H9 (cell line): ENCODE results near the gene ZNF134. TPM values are rescaled to one million over a fixed set of nuclear protein-coding genes. Genes with fewer than 3 reads are reported as not detected.

Experiments used
- DNase-seq: peaks from one replicate; pipeline ENCODE4 v3.0.0-alpha.2; 2017
- H2AFZ ChIP-seq: one replicate; pipeline ENCODE4 v1.6.1; 2013; ENCODE audit warnings: mild to moderate bottlenecking, low read length, control low read depth, moderate library complexity
- H2AK5ac ChIP-seq: 2 replicates; pipeline ENCODE4 v1.6.1; 2013; ENCODE audit warnings: low read length, control low read depth, mixed read lengths; ENCODE audit not compliant: insufficient read length
- H2BK120ac ChIP-seq: one replicate; pipeline ENCODE4 v1.6.1; 2013; ENCODE audit warnings: low read depth, mild to moderate bottlenecking, low read length, control low read depth, inconsistent platforms; ENCODE audit not compliant: poor library complexity, severe bottlenecking
- H2BK12ac ChIP-seq: 2 replicates; pipeline ENCODE4 v1.6.1; 2013; ENCODE audit warnings: low read length, control low read depth, mixed read lengths, low read depth; ENCODE audit not compliant: insufficient read length
- H2BK15ac ChIP-seq: 2 replicates; pipeline ENCODE4 v1.6.1; 2013; ENCODE audit warnings: low read depth, low read length, control low read depth
- H2BK20ac ChIP-seq: one replicate; pipeline ENCODE4 v1.6.1; 2013; ENCODE audit warnings: low read depth, mild to moderate bottlenecking, low read length, control low read depth, inconsistent platforms; ENCODE audit not compliant: poor library complexity, severe bottlenecking
- H2BK5ac ChIP-seq: 2 replicates; pipeline ENCODE4 v1.6.1; 2013; ENCODE audit warnings: low read length, control low read depth, mixed read lengths; ENCODE audit not compliant: insufficient read length
- H3K14ac ChIP-seq: 2 replicates; pipeline ENCODE4 v1.6.1; 2013; ENCODE audit warnings: low read length, control low read depth; ENCODE audit not compliant: insufficient read depth
- H3K18ac ChIP-seq: 2 replicates; pipeline ENCODE4 v1.6.1; 2013; ENCODE audit warnings: low read depth, mild to moderate bottlenecking, mixed read lengths, low read length, control low read depth; ENCODE audit not compliant: insufficient read length
- H3K23ac ChIP-seq: 2 replicates; pipeline ENCODE4 v1.6.1; 2013; ENCODE audit warnings: low read length, control low read depth, mixed read lengths, low read depth; ENCODE audit not compliant: insufficient read length
- H3K23me2 ChIP-seq: 2 replicates; pipeline ENCODE4 v1.6.1; 2013; ENCODE audit warnings: low read depth, mild to moderate bottlenecking, mixed read lengths, low read length, control low read depth; ENCODE audit not compliant: insufficient read length, poor library complexity, severe bottlenecking
- H3K27ac ChIP-seq: 2 replicates; pipeline ENCODE4 v1.5.1; 2013; ENCODE audit warnings: low read length, control low read depth, mixed read lengths, low read depth; ENCODE audit not compliant: insufficient read length
- H3K27me3 ChIP-seq: 2 replicates; pipeline ENCODE4 v1.6.1; 2013; ENCODE audit warnings: low read length, control low read depth, inconsistent platforms; ENCODE audit not compliant: insufficient read depth
- H3K4ac ChIP-seq: 2 replicates; pipeline ENCODE4 v1.6.1; 2013; ENCODE audit warnings: low read depth, mild to moderate bottlenecking, control low read depth, inconsistent platforms, low read length, moderate library complexity
- H3K4me1 ChIP-seq: 2 replicates; pipeline ENCODE4 v1.6.1; 2013; ENCODE audit warnings: low read length, control low read depth, inconsistent platforms; ENCODE audit not compliant: insufficient read depth
- H3K4me2 ChIP-seq: 2 replicates; pipeline ENCODE4 v1.6.1; 2013; ENCODE audit warnings: low read length, control low read depth, mixed read lengths; ENCODE audit not compliant: insufficient read length, insufficient read depth
- H3K56ac ChIP-seq: 2 replicates; pipeline ENCODE4 v1.6.1; 2013; ENCODE audit warnings: low read depth, mild to moderate bottlenecking, mixed read lengths, low read length, control low read depth; ENCODE audit not compliant: insufficient read length
- H3K79me1 ChIP-seq: 2 replicates; pipeline ENCODE4 v1.6.1; 2013; ENCODE audit warnings: low read depth, mild to moderate bottlenecking, moderate library complexity, low read length, control low read depth, inconsistent platforms; ENCODE audit not compliant: insufficient read depth, poor library complexity, severe bottlenecking
- H3K79me2 ChIP-seq: 2 replicates; pipeline ENCODE4 v1.6.1; 2013; ENCODE audit warnings: low read length, control low read depth, inconsistent platforms; ENCODE audit not compliant: insufficient read depth
- H3K9ac ChIP-seq: 2 replicates; pipeline ENCODE4 v1.6.1; 2013; ENCODE audit warnings: low read length, control low read depth, mixed read lengths; ENCODE audit not compliant: insufficient read length; ENCODE audit errors: extremely low read depth
- H3K9me3 ChIP-seq: one replicate; pipeline ENCODE4 v1.6.1; 2013; ENCODE audit warnings: low read depth, low read length, inconsistent platforms; ENCODE audit not compliant: control insufficient read depth
- H3T11ph ChIP-seq: one replicate; pipeline ENCODE4 v1.6.1; 2013; ENCODE audit warnings: mild to moderate bottlenecking, low read length, control low read depth, inconsistent platforms
- H4K20me1 ChIP-seq: one replicate; pipeline ENCODE4 v1.6.1; 2013; ENCODE audit not compliant: control insufficient read depth, insufficient read length, insufficient read depth
- H4K5ac ChIP-seq: 2 replicates; pipeline ENCODE4 v1.6.1; 2013; ENCODE audit warnings: low read depth, mild to moderate bottlenecking, mixed read lengths, low read length, control low read depth; ENCODE audit not compliant: insufficient read length
- H4K8ac ChIP-seq: replicated peaks from 2 replicates; pipeline ENCODE4 v1.6.1; 2013; ENCODE audit warnings: low read length, control low read depth, mixed read lengths, low read depth; ENCODE audit not compliant: insufficient read length
- H4K91ac ChIP-seq: 2 replicates; pipeline ENCODE4 v1.6.1; 2013; ENCODE audit warnings: low read depth, mild to moderate bottlenecking, moderate library complexity, mixed read lengths, low read length, control low read depth; ENCODE audit not compliant: insufficient read length
- H3K27ac Mint-ChIP-seq, 3 experiments: 2 replicates in 2 of 3; 3 replicates in 1 of 3; pipeline ENCODE4 v1.8.0; 2020 to 2021; ENCODE audit warnings: mixed read lengths in 3 of 3, mild to moderate bottlenecking in 1 of 3, moderate library complexity in 1 of 3
- H3K27me3 Mint-ChIP-seq: 2 replicates; pipeline ENCODE4 v1.8.0; 2021; ENCODE audit warnings: low read depth, mild to moderate bottlenecking, moderate library complexity, mixed read lengths
- H3K36me3 Mint-ChIP-seq, 3 experiments: 2 replicates in 2 of 3; 3 replicates in 1 of 3; pipeline ENCODE4 v1.8.0; 2020 to 2021; ENCODE audit warnings: low read depth in 3 of 3, mixed read lengths in 3 of 3; ENCODE audit not compliant: insufficient read depth in 1 of 3
- H3K4me1 Mint-ChIP-seq, 2 experiments: 2 replicates each; pipeline ENCODE4 v1.8.0; 2020; ENCODE audit warnings: mixed read lengths in 2 of 2
- H3K4me3 Mint-ChIP-seq, 2 experiments: 2 replicates in 1 of 2; 3 replicates in 1 of 2; pipeline ENCODE4 v1.8.0; 2020 to 2021; ENCODE audit warnings: mild to moderate bottlenecking in 2 of 2, mixed read lengths in 2 of 2, moderate library complexity in 1 of 2
- H3K9me3 Mint-ChIP-seq, 2 experiments: 2 replicates in 1 of 2; 3 replicates in 1 of 2; pipeline ENCODE4 v1.8.0; 2020; ENCODE audit warnings: mild to moderate bottlenecking in 2 of 2, mixed read lengths in 2 of 2, moderate library complexity in 1 of 2
- WGBS: extraction: QIAGEN DNeasy Blood & Tissue Kit; methylation state at CpG from one replicate; pipeline ENCODE4 v1.1.7; 2013; ENCODE audit warnings: missing lambda C conversion rate, low lambda C conversion rate, mixed read lengths; ENCODE audit not compliant: insufficient read length; ENCODE audit errors: extremely low coverage; 5-methylcytosine and 5-hydroxymethylcytosine counted together
- total RNA-seq: library from RNA; stranded (reverse); gene quantifications from 2 replicates; pipeline ENCODE4 v1.2.1, GENCODE V29; 2021
- TF ChIP-seq, protein P1 (sequence below): fragments of 200-600 bp; sonication (generic); conservative IDR thresholded peaks from 3 replicates; pipeline ENCODE4 v1.8.0; 2021; ENCODE audit warnings: antibody characterized with exemption, mild to moderate bottlenecking

Gene ZNF134
- total RNA-seq, 1 experiment from 2014 or later: 44.1 TPM

DNA sequence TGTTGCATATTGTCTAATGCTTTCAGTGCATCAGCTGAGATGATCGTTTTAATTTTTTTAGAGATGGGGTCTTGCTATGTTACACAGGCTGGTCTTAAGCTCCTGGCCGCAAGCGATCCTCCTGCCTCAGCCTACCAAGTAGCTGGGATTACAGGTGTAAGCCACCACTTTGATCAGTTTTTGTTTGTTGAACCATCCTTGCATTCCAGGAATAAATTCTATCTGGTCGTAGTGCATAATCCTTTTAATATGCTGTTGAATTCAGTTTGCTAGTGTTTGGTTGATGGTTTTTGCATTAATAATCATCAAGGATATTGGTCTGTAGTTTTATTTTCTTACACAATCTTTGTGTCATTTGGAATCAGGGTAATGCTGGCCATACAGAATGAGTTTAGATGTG, 23.3 kb downstream of the ZNF134 start:
- Histone ChIP-seq H3K9me3 (no peaks in the 10 kb centered on the region), H3K9ac (no peak overlapping the region)

More for the DNA sequence above, 23.3 kb downstream of the ZNF134 start:
- Histone ChIP-seq H3K4ac (no peak overlapping the region), H3K4me1 (no peaks in the 10 kb centered on the region; the same call in 1 of the 2 replicates), H2BK5ac (no peak overlapping the region), H3K56ac (no peak overlapping the region), H4K8ac (no peak overlapping the region), H2BK120ac (no peak overlapping the region), H4K91ac (no peak overlapping the region), H3K14ac (no peak overlapping the region), H3K27ac (no peak overlapping the region), H3K4me2 (no peak overlapping the region), H3K79me1 (no peaks in the 10 kb centered on the region), H3K23ac (no peak overlapping the region), H2BK12ac (no peak overlapping the region), H2AFZ (no peak overlapping the region), H2BK20ac (no peak overlapping the region), H3T11ph (no peak overlapping the region), H3K23me2 (peaks cover 6% of the 10 kb centered on the region), H2AK5ac (no peak overlapping the region), H4K5ac (no peak overlapping the region), H3K18ac (no peak overlapping the region), H4K20me1 (no peaks in the 10 kb centered on the region), H2BK15ac (no peak overlapping the region), H3K27me3 (no peaks in the 10 kb centered on the region), H3K79me2 (no peaks in the 10 kb centered on the region)
- TF ChIP-seq, protein P1, sequence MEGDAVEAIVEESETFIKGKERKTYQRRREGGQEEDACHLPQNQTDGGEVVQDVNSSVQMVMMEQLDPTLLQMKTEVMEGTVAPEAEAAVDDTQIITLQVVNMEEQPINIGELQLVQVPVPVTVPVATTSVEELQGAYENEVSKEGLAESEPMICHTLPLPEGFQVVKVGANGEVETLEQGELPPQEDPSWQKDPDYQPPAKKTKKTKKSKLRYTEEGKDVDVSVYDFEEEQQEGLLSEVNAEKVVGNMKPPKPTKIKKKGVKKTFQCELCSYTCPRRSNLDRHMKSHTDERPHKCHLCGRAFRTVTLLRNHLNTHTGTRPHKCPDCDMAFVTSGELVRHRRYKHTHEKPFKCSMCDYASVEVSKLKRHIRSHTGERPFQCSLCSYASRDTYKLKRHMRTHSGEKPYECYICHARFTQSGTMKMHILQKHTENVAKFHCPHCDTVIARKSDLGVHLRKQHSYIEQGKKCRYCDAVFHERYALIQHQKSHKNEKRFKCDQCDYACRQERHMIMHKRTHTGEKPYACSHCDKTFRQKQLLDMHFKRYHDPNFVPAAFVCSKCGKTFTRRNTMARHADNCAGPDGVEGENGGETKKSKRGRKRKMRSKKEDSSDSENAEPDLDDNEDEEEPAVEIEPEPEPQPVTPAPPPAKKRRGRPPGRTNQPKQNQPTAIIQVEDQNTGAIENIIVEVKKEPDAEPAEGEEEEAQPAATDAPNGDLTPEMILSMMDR: no peak
- H3K36me3 Mint-ChIP-seq: peaks cover 67 to 72% (median 70%) of the 10 kb centered on the region in 3 experiments
- DNase-seq: no peak
- H3K4me3 Mint-ChIP-seq: no peak overlapping the region
- H3K27me3 Mint-ChIP-seq: no peaks in the 10 kb centered on the region; the same call in 1 of the 2 replicates
- no peak overlapping the region for H3K27ac Mint-ChIP-seq
- no CpG with 5 or more reads among the region's 4 CpGs for WGBS
- peaks cover 4 to 13% of the 10 kb centered on the region in 2 experiments; a peak in 3 of 4 replicates for H3K4me1 Mint-ChIP-seq
- H3K9me3 Mint-ChIP-seq: peaks cover 24 to 39% of the 10 kb centered on the region in 2 experiments
